UCSD-AML1 (cell line): ENCODE results near the gene CECR2.
"Not testable (repeated sequence)": the region's sequence is repeated elsewhere in the genome, so short reads cannot be mapped to it uniquely, and the experiment has no call there.

Experiments
- DNase-seq: peaks from one replicate; lab custom pipeline; 2025; ENCODE audit not compliant: unreplicated experiment; lab: John Stamatoyannopoulos, UW

CECR2 gene

DNA sequence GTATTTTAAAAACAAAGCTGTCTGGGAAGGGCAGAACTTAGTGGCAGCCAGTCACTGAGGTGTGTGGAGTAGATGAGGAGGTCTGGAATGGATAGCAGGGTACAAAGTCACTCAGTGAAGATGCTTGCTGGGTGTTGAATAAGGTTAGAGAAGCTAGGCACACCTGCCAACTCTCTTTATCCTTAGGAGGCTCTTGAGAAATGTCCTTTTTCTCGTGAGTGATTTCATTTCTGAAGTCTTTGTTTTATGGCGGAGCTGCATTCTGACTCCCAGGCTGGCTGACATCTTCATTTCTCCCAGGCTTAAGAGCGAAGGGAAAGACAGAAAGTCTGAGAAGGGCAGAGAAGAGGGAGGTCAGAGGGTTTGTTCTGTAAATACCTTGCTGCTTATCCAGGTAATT lies 31.0 kb downstream of the CECR2 start:
- no peak for DNase-seq

DNA sequence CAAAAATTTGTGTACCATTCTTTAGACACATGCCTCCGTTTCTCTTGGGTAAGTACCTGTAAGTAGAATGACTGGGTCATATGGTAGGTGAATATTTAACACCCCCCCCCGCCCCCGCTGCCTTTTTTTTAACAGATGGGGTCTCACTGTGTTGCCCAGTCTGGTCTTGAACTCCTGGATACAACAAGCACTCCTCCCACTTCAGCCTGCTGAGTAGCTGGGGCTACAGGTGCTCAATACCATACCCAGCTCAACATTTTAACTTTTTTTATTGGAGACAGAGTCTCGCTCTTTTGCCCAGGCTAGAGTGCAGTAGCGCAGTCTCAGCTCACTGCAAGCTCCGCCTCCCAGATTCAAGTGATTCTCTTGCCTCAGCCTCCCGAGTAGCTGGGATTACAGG lies 32.5 kb downstream of the CECR2 start:
- DNase-seq = no peak

DNA sequence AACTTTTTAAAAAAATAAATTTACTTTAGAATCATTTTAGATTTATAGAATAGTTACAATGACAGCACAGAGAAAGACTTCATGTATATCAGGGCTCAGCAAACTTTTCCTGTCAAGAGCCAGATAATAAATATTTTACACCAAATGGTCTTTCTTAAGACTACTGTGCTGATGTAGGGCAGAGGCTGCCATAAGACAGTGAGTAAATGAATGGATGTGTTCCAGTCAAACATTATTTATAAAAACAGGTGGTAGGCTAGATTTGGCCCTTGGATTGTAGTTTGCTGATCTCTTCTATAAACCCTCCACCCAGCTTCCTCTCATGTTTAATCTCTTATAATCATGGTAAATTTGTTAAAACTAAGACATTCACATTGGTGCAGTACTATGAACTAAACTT lies 33.0 kb downstream of the CECR2 start:
- no peak for DNase-seq

DNA sequence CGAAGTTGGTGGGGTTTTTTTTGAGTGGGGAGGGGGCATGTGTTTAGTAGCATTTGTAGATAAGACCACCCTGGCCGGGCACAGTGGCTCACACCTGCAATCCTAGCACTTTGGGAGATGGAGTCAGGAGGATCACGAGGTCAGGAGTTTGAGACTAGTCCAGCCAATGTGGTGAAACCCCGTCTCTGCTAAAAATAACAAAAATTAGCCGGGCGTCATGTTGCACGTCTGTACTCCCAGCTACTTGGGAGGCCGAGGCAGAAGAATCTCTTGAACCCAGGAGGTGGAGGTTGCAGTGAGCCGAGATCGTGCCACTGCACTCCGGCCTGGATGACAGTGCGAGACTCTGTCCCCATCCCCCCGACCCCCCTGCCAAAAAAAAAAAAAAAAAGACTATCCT lies 34.6 kb downstream of the CECR2 start:
- no peak for DNase-seq

DNA sequence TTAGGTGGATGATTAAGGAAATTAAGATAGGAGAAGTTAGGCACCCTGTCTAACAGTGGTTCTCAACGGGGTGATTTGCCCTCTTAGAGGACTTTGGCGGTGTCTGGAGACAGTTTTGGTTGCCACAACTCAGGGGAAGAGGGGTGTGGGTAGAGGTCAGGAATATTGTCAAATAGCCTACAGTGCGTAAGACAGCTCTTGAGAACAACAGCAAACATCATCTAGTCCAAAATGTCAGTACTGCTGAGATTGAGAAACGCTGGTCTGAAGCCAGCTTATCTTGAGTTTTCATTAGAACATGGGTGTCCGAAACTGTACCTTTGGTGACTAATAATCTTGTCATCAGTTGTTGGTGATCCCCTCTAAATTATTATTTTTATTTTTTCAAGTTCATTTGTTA lies 38.4 kb downstream of the CECR2 start:
- DNase-seq = no peak

DNA sequence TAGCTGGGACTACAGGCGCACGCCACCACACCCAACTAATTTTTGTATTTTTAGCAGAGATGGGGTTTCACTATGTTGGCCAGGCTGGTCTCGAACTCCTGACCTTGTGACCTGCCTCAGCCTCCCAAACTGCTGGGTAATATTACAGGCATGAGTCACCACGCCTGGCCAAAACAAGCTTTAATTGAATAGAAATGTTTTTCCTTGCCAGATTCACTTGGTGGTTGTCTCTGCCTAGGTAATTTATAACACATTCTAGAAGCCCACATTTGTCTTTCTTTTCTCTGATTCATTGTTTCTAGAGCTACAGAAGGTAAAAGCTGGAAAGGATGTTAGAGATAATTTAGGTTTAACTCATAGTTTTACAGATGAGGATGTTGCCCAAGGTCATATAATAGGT lies 41.3 kb downstream of the CECR2 start:
- DNase-seq = no peak

DNA sequence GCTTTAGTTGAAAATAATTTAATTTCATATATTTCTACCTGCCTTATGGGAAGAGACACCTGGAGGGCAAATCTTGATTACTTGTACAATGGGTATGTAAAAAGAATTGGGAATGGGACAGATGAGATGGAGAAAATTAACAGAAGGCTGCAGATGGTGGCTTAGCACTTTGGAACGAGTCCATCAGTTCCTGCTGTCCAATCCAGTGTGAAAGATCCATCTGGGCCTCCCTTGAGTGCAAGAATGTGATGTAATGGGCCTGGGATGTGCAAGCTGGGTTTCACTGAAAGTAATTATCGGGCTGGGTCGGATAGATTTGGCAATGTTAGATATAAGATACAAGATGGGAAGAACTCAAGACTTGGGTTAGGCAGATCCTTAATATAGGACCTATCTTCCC lies 42.0 kb downstream of the CECR2 start:
- DNase-seq = no peak

DNA sequence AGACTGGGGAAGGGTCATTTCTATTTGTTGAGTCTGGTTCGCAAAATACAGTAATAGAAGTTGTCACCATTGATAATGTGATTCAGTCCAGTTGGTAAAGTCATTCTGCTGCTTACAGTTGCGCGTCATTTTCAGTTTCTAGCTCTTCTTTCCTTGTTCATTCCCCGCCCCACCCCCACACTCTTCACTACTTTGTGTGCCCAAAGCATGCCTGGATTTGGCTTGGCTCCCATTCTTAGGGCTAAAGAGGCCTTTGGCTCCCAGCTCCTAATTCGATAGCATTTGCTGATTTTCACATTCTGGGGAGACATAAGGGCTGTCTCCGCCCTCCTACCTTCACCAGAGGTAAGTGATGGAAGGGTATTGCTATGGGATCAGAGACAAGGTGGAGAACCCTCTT lies 43.0 kb downstream of the CECR2 start:
- DNase-seq = no peak

DNA sequence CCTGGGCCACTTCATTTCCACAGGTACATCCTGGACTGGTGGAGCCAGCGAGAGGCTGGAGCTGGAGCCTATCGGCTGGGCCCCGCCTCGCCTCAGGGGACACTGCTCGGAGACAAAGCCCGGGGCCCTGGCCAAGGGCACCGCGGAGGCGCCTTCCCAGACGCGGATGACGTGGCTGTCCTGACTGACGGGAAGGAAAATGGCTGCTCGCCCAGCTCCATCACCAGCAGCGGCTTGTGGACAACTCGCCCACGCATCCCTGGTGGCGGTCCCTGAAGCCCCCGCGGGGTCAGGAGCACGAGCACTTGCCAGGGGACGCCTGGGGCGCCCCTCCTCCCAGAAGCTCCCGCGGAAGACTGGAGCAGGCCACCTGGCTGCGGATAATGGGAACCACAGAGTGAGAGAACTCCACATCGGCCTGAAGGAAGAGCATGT lies 49.6 kb downstream of the CECR2 start:
- no peak for DNase-seq

DNA sequence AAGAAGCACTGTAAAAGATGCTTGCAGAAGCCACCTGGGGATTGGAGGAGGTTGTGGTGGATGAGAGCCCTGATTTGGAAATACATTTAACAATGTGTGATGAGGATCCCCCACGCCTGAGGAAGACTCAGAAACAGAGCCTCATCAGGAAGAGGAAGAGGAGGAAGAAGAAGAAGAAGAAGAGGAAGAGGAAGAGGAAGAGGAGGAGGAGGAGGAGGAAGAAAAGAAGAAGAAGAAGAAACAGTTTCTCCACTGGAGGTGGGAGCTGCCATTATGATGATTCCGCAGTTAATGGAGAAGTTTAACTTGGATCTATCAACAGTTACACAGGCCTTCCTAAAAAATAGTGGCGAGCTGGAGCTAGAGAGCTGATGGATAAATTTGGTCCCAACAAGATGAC lies 50.1 kb downstream of the CECR2 start:
- DNase-seq = no peak

DNA sequence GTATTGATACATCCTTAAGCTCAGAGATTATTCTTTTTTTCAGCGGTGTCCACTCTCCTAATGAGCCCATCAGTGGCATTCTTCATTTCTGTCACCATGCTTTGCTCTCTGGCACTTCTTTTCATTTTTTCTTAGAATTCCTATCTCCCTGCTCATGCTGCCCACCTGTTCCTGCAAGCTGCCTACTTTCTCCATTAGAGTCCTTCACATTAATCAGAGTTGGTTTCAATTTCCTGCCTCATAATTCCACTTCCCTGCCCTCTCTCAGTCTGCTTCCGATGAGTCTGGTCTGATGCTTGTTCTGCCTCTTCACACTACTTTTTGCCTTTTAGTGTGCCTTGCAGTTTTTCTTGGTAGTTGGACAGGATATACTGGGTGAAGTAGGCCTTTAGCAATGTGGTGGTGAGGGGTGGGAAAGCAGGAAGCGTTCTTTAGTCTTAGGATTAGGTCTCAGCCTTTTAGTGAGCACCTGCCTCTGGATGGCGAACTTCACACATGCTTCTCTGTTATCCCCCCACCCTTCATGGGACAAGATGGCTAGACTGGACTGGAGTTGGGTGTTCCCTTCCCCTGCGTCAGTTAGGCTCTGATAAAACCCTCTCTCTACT lies 53.6 kb downstream of the CECR2 start:
- no peak for DNase-seq

DNA sequence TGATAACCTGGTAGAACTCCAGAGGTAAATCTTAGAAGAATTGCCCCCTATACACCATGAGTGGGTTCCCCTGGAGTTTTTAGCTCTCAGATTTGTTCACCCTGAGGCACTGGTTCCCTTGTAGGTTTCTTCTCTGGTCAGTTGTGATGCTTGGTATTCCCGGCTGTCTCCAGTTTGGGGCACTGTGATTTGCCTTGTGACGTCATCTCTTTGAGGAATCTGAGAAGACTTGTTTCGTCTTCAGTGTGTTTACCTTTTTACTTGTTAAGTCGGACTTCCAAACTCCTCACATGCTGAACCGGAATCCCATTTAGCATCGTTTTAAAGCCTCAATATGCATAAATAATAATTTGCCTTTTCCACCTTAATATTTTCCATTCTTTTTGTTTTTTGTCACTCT lies 54.4 kb downstream of the CECR2 start:
- DNase-seq = no peak

DNA sequence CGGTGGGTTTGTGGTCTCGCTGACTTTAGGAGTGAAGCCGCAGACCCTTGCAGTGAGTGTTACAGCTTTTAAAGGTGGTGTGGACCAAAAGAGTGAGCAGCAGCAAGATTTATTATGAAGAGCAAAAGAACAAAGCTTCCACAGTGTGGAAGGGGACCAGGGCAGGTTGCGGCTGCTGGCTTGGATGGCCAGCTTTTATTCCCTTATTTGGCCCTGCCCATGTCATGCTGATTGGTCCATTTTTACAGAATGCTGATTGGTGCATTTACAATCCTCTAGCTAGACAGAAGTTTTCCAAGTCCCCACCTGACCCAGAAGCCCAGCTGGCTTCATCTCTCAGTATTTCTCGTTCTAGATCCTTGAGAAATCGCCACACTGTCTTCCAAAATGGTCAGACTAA lies 58.3 kb downstream of the CECR2 start:
- DNase-seq = not testable (repeated sequence)

DNA sequence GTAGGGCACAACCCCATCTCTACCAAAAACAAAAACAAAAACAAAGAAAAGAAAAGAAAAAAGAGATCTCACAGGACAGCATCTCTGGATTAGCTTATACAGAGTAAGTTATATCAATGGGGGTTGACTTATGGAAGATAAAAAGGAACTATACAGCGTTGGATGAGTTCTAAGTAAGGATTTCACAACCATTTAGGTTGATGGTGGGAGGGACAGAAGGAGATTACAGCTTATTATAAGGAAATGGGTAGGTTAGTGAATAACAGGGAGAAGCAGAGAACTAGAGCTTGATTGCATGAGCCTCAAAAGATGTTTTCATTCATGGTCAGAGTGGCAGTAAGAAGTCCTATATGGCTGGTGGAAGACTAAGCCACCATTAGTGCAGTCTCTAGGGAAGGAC lies 60.3 kb downstream of the CECR2 start:
- no peak for DNase-seq

DNA sequence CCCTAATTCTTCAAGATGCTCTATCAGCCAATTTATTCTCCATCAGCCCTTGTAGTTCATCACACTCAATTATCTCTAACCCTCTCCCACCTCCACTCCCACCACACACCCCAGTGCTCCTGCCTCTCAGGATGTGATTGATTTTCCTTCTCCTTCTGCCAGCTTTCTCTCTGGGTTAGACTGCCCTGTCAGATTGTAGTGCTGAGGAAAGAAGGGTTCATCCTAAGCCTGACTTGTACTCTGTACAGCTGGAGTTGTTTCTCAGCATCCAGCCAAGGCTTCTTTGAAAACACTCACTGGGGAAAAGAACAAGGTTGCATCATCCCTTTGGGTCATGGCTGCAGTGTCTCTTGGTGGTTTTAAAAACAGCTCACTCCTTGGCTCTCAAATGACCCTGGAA lies 61.2 kb downstream of the CECR2 start:
- DNase-seq = no peak

DNA sequence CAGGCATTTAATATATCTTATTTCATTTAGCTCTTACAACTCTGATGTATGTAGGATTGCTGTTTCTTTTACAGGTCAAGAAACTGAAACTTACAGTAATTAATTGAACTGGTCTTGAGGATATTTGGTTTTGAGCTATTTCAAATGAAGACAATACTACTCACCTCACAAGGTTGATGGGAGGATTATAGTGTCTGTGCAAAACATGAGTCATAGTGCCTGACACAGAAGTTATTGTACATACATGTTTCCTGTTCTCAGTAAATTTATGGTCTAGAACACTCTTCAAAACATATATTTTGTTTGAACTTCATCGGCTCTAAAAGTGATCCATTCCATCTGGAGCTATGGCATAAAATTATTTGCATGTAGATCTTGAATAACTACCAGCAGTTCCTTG lies 61.9 kb downstream of the CECR2 start:
- no peak for DNase-seq

DNA sequence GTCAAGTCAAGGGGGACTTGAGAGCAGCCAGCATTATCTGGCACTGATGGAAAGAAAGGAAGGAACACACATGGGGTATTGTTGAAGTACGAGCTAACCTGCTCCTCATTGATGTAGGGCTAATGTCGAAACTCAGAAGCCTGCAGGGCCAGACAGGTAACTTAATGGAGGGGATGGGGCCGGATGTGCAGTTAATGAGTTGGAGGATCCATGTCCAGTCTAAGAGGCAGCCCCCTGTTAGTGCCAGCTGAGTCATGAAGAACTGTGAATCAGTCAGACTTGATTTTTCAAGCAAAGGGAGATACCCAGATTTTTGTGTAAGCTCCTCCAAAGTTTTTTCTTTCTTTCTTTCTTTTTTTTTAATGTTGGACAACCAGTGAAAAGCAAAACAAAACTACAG lies 65.6 kb downstream of the CECR2 start:
- DNase-seq = no peak

DNA sequence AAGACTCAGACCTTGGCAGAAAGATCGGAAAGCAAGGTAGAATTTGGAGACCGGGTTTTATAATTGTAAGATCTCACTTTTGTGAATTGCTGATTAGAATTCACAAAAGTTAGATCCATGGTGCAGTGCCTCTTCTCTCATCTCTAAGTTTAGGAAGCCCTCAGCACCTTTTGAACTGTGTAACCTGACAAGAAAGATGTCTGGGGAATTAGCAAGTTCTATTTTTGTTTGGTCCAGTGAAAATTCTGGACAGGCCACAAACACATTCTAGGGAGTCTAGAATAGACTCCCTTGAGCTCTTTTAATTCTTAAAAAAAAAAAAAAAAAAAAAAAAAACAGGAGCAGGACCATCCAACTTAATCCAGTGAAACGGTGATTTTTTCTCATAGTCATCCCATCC lies 66.1 kb downstream of the CECR2 start:
- DNase-seq = no peak

DNA sequence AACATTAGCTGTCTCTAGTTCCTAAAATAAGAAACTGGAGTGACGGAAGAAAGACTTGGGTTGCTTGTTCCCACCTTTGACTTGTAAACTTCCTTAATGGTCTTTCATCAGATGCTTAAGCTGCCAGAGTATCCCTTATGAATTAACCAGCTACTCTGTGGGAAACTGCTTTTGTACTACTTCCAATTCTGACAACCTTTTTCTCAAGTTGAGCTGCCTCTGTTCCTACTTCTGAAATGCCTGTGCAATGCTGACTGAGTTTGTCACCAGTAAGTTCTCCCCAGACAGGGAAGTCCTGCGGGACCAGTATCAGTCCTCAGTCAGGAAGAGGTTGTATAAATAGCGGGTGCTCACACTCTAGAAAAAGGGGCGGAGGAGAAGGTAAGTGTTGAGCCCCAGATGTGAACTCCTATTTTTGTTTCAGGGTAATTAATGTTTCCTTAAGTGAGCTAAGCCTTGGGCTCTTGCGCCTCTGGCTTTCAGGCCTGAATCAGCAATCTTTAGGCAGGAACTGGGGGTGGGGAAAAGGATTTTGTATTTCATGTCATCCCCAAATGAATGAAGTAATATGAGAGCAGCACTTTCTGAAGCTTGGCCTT lies 67.2 kb downstream of the CECR2 start:
- no peak for DNase-seq

DNA sequence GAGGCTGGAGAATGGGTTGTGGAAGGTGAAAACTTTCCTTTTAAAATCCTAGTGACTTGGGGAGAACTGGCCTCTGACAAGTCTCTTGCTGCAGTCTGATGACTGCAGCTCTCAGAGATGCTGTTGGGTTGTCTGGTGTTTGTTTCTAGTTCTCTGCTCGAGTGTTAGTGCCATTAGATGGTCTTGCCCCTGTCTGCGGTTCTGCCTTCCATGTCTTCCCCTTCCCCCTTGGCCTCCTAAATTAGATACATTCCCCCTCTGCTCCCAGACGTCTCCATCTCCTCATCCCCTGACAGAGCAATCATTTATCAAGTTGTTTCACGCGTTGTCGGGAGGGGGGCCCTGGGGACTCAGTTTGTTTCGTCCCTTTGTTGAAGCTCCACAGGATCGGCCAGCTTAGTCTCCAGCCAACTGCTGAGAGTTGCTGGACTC lies 67.7 kb downstream of the CECR2 start:
- no peak for DNase-seq

DNA sequence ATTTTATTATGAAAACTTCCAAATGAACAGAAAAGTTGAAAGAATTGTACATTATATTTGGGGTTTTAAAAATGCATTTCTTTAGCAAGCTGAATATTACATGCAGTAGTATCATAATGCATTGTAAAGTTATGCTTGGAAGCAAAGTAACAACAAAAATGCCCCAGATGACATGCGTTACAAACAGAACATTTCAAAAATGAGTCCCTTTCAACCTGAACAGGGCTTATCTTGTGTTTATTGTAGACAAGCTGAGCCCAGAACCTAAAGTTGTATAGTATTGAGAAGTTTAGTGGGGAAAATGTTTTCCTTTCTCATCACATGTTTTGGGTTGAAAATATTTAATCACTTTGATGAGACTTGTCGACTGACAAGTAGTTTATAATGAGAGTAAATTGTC lies 68.8 kb downstream of the CECR2 start:
- no peak for DNase-seq

DNA sequence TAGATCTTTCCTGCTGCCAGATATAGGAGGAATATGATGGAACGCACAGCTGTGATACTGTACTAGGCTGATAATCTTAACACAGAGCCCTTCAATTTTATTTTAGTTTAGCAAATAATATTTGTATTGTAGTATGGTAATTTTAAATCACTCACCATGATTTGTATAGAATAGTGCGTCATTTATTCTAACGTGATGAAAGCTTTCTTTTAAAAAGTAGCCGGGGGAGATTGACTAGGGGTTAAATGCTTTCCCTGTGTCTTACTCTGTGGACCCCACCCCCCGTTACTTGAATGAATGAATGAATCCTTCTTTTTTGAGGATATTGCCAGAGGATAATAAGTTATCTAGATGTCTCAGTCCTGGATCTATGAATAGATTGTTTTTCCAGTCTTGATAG lies 72.1 kb downstream of the CECR2 start:
- no peak for DNase-seq
